GM12878 (cell line): ENCODE data around the gene TMEM38A.
A peak's percentile ranks its signal among the peaks of the same experiment; 100 is the strongest.

Experiments
- CTCF ChIP-seq, 3 experiments: IDR thresholded peaks in 2 of 3; conservative IDR thresholded peaks in 1 of 3; 2 replicates each; pipeline ENCODE4 v1.5.1; 2011; ENCODE audit warnings: low read depth in 3 of 3, low read length in 3 of 3, mild to moderate bottlenecking in 3 of 3, control low read depth in 2 of 3, moderate library complexity in 2 of 3, inconsistent platforms in 1 of 3, mixed read lengths in 1 of 3; ENCODE audit not compliant: control insufficient read depth in 2 of 3, insufficient read depth in 1 of 3; ENCODE audit errors: extremely low read depth in 1 of 3
- EED ChIP-seq: sonication (generic); IDR thresholded peaks from 2 replicates; pipeline ENCODE4 v1.6.1; 2016; ENCODE audit warnings: antibody characterized with exemption, low read depth
- EP300 ChIP-seq, 2 experiments: fragments of 150-350 bp in 1 of 2; IDR thresholded peaks; 2 replicates each; pipeline ENCODE4 v1.6.1; 2011 to 2012; ENCODE audit warnings: low read depth in 2 of 2, low read length in 2 of 2, borderline replicate concordance in 1 of 2, improper control_type of control experiment in 1 of 2, inconsistent platforms in 1 of 2; ENCODE audit not compliant: control insufficient read depth in 1 of 2
- EZH2 ChIP-seq: IDR thresholded peaks from 2 replicates; pipeline ENCODE4 v1.6.1; 2012; ENCODE audit warnings: low read depth, mild to moderate bottlenecking, control low read depth, inconsistent platforms, low read length, borderline replicate concordance; ENCODE audit not compliant: control insufficient read depth
- NFIC ChIP-seq: IDR thresholded peaks from 2 replicates; pipeline ENCODE4 v1.6.1; 2012; ENCODE audit warnings: low read depth, mild to moderate bottlenecking, inconsistent platforms, low read length, moderate library complexity
- POLR2A ChIP-seq: IDR thresholded peaks from 2 replicates; pipeline ENCODE4 v1.6.1; 2011; ENCODE audit warnings: low read depth, mild to moderate bottlenecking, low read length
- POLR2AphosphoS5 ChIP-seq: IDR thresholded peaks from 2 replicates; pipeline ENCODE4 v1.6.1; 2011; ENCODE audit warnings: mild to moderate bottlenecking, low read length, inconsistent platforms
- SUZ12 ChIP-seq: fragments of 200-600 bp; sonication (generic); IDR thresholded peaks from one replicate; pipeline ENCODE4 v1.6.1; 2018; ENCODE audit warnings: antibody characterized with exemption, mild to moderate bottlenecking; ENCODE audit not compliant: unreplicated experiment
- TARDBP ChIP-seq: IDR thresholded peaks from 2 replicates; pipeline ENCODE4 v1.6.1; 2016; ENCODE audit warnings: borderline replicate concordance
- TBL1XR1 ChIP-seq: IDR thresholded peaks from 2 replicates; pipeline ENCODE4 v1.6.1; 2012; ENCODE audit warnings: low read depth, low read length, improper control_type of control experiment
- YY1 ChIP-seq: IDR thresholded peaks from 2 replicates; pipeline ENCODE4 v1.6.1; 2011; ENCODE audit warnings: low read depth, mild to moderate bottlenecking, low read length

- TF ChIP-seq POLR2AphosphoS5 (peak; percentile 49; the same call in 1 of the 2 replicates), NFIC (no peak), TBL1XR1 (no peak; the same call in 1 of the 2 replicates), CTCF (IDR thresholded peaks at IDR 0.05 in 2 of 3, conservative IDR thresholded peaks at IDR 0.05 in 1 of 3; ENCODE audit: control insufficient read depth in 2 of 3, extremely low read depth in 1 of 3, insufficient read depth in 1 of 3, low read depth in 3 of 3, low read length in 3 of 3) (no peak), EZH2 (no peak), SUZ12 (no peak), YY1 (no peak), EP300 (IDR thresholded peaks at IDR 0.05; ENCODE audit: borderline replicate concordance in 1 of 2, control insufficient read depth in 1 of 2, low read depth in 2 of 2, low read length in 2 of 2) (no peak), POLR2A (peak; percentile 72), TARDBP (no peak; the same call in 1 of the 2 replicates), EED (no peak)
These were observed 618 bp downstream of the TMEM38A start for GRCh38 chr19:16661480-16662034.
